ENCODE data around the gene SLC7A10. TPM values are rescaled to one million over a fixed set of nuclear protein-coding genes. Genes with fewer than 3 reads are reported as not detected.

Gene SLC7A10
- total RNA-seq, 4 donors from 2014 or later, result not detected

GRCh38 chr19:33247441-33247819, 21.8 kb upstream of the SLC7A10 start:
- H3K4me1 ChIP-seq, result peaks cover 0 to 10% (median 0%) of the 10 kb centered on the region in 3 donors
- no peak overlapping the region for H3K4me3 ChIP-seq
- TF ChIP-seq POLR2A (IDR thresholded peaks at IDR 0.05) (no peak), CTCF (IDR thresholded peaks at IDR 0.05) (no peak)
- no peak for DNase-seq
- WGBS, 2 donors, result 80% methylated on average over 1 of the region's 1 CpG; no CpG with 5 or more reads in 1 of the 2 donors
- peaks cover 0 to 9% (median 7%) of the 10 kb centered on the region in 3 donors for H3K9me3 ChIP-seq
- intact Hi-C loops (cut with DNase I), result no loop called here
- H3K27ac ChIP-seq, result no peak overlapping the region
- H3K27me3 ChIP-seq, result peaks cover 0 to 6% (median 0%) of the 10 kb centered on the region in 4 donors
- H3K36me3 ChIP-seq, result no peaks in the 10 kb centered on the region

- WGBS, 2 donors, result 59% methylated on average over 4 of the region's 7 CpGs; no CpG with 5 or more reads in 1 of the 2 donors
- H3K27ac ChIP-seq, result no peak overlapping the region
- H3K4me1 ChIP-seq, result peaks cover 0 to 14% (median under 1%) of the 10 kb centered on the region in 3 donors
- TF ChIP-seq CTCF (IDR thresholded peaks at IDR 0.05) (no peak), POLR2A (IDR thresholded peaks at IDR 0.05) (no peak)
- H3K27me3 ChIP-seq, result peaks cover 0 to 3% (median 0%) of the 10 kb centered on the region in 4 donors
- no peaks in the 10 kb centered on the region for H3K36me3 ChIP-seq
- H3K4me3 ChIP-seq, result no peak overlapping the region
- intact Hi-C loops (cut with DNase I), result no loop called here
- no peak for DNase-seq
- peaks cover 0 to 9% (median 7%) of the 10 kb centered on the region in 3 donors for H3K9me3 ChIP-seq
These were observed 21.2 kb upstream of the SLC7A10 start for GRCh38 chr19:33246709-33247440.

- 64 to 78% methylated on average over 2 to 4 of the region's 7 CpGs for WGBS, 2 donors
- DNase-seq, result no peak
- peaks cover 6 to 20% (median 8%) of the 10 kb centered on the region in 3 donors for H3K4me1 ChIP-seq
- H3K4me3 ChIP-seq, result no peak overlapping the region
- no peaks in the 10 kb centered on the region for H3K27me3 ChIP-seq
- intact Hi-C loops (cut with DNase I), result no loop called here
- TF ChIP-seq CTCF (IDR thresholded peaks at IDR 0.05), result peak in 4 of 6 experiments; percentile 30 to 69 (median 40)
- TF ChIP-seq POLR2A (IDR thresholded peaks at IDR 0.05), result no peak
- no peaks in the 10 kb centered on the region for H3K36me3 ChIP-seq
- peaks cover 0 to 9% (median 7%) of the 10 kb centered on the region in 3 donors for H3K9me3 ChIP-seq
- no peak overlapping the region for H3K27ac ChIP-seq
These were observed 20.5 kb upstream of the SLC7A10 start for GRCh38 chr19:33245948-33246708.

GRCh38 chr19:33242911-33243310, 17.3 kb upstream of the SLC7A10 start:
- WGBS, 2 donors, result 58 to 70% methylated on average over 5 to 6 of the region's 6 CpGs
- TF ChIP-seq POLR2A (IDR thresholded peaks at IDR 0.05) (no peak), CTCF (IDR thresholded peaks at IDR 0.05) (no peak)
- no peak for DNase-seq
- intact Hi-C loops (cut with DNase I), result no loop called here
- peaks cover 0 to 9% (median 7%) of the 10 kb centered on the region in 3 donors for H3K9me3 ChIP-seq
- H3K27me3 ChIP-seq, result no peaks in the 10 kb centered on the region
- H3K27ac ChIP-seq, result no peak overlapping the region
- no peak overlapping the region for H3K4me3 ChIP-seq
- no peaks in the 10 kb centered on the region for H3K36me3 ChIP-seq
- H3K4me1 ChIP-seq, result peaks cover 6 to 13% (median 8%) of the 10 kb centered on the region in 3 donors

- Histone ChIP-seq H3K9me3 (peaks cover 0 to 9% (median 7%) of the 10 kb centered on the region in 3 donors), H3K4me3 (no peak overlapping the region), H3K27ac (no peak overlapping the region), H3K36me3 (no peaks in the 10 kb centered on the region), H3K27me3 (no peaks in the 10 kb centered on the region), H3K4me1 (peaks cover 6 to 13% (median 8%) of the 10 kb centered on the region in 3 donors)
- DNase-seq, result no peak
- intact Hi-C loops (cut with DNase I), result no loop called here
- TF ChIP-seq POLR2A (IDR thresholded peaks at IDR 0.05) (no peak), CTCF (IDR thresholded peaks at IDR 0.05) (no peak)
- WGBS, 2 donors, result 70 to 81% methylated on average over 5 of the region's 10 CpGs
These were observed 16.5 kb upstream of the SLC7A10 start for GRCh38 chr19:33242131-33242530.

Data from esophagus squamous epithelium (tissue), 5 donors.